HG03175 (cell line): Measurements from ENCODE around the gene BMPR1A.
A peak's percentile ranks its signal among the peaks of the same experiment; 100 is the strongest.

Experiments
- ATAC-seq: cut with Tn5 transposase; IDR thresholded peaks from one replicate; pipeline ENCODE4 v1.9.1; 2021; ENCODE audit warnings: mild to moderate bottlenecking, moderate library complexity; ENCODE audit not compliant: unreplicated experiment

Gene BMPR1A

DNA sequence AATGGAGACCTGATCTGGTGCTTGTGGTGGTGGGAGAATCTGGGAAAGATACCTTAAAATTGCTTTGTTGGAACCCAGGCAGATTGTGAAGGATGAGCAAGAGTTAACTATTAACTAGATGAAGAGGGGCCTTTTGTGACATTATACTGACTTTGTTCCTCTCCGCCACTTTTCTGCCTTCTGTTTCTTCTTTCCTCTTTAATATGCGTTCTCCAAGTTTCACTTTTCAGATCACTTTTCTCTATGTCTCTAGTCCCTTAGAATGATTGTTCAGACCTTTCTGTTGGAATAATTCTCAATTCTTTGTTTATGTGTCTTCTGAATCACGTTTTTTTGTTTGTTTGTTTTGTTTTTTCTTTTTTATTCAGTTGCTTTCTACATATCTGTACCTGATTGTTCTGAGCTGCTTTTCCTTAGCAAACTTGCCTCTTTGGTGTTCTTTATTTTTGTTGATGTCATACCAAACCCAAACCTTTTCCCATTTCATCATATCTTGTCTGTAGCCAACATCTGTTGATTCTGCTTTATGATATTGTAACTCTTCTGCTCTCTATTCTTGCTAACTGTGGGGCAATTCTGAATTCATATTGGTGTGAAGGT is 2.8 kb downstream of the BMPR1A start:
- ATAC-seq: no peak

DNA sequence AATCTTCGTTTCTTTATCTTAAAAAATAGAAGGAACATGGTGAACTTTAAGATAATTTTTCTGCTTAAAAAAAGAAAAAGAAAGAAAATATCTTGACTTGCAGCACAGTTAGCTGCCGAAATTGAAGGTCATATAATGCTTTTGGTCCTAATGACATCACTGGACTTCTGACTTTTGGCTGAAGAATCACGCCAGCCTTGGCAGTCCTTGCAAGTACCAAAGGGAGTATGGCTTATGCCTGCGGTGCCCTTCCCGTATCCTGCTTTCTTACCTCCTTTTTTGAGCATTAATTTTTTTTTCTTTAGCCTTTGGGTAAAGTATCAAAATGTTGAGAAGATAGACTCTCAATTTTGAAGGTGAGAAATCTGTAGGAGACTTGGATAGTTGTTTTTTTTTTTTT is 7.0 kb downstream of the BMPR1A start:
- no peak for ATAC-seq

GRCh38 chr10:86765548-86765947 is 9.1 kb downstream of the BMPR1A start:
- no peak for ATAC-seq

GRCh38 chr10:86768412-86769062 is 12.1 kb downstream of the BMPR1A start:
- no peak for ATAC-seq

DNA sequence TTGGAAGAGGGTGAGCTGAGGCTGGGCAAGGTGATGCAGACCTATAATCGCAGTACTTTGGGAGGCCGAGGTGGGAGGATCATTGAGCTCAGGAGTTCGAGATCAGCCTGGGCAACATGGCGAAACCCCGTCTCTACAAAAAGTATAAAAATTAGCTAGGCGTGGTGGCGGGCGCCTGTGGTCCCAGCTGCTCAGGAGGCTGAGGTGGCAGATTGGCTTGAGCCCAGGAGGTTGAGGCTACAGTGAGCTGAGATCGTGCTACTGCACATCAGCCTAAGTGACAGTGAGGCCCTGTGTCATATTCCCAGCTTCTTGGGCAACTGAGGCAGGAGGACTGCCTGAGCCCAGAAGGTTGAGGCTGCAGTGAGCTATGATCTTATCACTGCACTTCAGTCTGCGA is 13.6 kb downstream of the BMPR1A start:
- ATAC-seq: no peak

- ATAC-seq: no peak
These were observed 14.1 kb downstream of the BMPR1A start for GRCh38 chr10:86770412-86770960.

DNA sequence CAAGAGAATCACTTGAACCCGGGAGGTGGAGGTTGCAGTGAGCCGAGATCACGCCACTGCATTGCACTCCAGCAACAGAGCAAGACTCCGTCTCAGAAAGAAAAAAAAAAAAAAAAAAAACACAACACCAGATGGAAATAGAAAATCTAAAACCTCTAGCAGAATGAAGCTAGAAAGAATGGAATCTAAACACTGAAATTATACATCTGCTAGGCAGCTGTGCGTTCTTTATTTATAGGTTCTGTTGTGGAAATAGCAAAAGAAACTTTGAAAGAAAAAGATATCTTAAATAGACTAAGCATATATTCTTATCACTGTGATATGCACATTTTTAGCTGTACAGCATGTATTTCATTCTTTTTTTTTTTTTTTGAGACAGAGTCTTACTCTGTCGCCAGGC is 17.1 kb downstream of the BMPR1A start:
- ATAC-seq: no peak

- peak; percentile 78 for ATAC-seq
These were observed 18.8 kb downstream of the BMPR1A start for GRCh38 chr10:86775056-86775869.

GRCh38 chr10:86775870-86776180 is 19.4 kb downstream of the BMPR1A start:
- ATAC-seq: no peak

GRCh38 chr10:86779220-86780017 is 23.0 kb downstream of the BMPR1A start:
- ATAC-seq: no peak

- peak; percentile 86 for ATAC-seq
These were observed 26.4 kb downstream of the BMPR1A start for GRCh38 chr10:86782701-86783418.

- ATAC-seq: no peak
These were observed 28.6 kb downstream of the BMPR1A start for GRCh38 chr10:86785037-86785436.

GRCh38 chr10:86785968-86786367 is 29.5 kb downstream of the BMPR1A start:
- ATAC-seq: no peak

DNA sequence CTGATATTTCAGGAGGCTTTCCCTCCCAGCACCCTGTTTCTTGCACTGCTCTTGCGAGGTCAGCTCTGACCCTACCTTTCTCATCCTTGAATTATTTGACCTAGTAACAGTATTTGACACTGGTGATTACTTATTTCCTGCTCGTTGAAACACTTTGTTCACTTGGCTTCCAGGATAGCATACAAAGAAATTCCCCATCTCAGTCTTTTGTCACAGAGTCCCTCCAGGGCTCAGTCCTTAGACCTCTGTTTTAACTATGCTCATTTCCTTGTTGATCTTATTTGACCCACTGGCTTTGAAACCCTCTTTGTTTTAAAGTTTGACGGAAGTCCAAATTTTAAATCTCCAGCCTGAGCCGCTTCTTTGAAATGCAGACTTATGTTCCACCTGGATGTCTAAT is 29.9 kb downstream of the BMPR1A start:
- ATAC-seq: no peak

- ATAC-seq: no peak
These were observed 34.0 kb downstream of the BMPR1A start for GRCh38 chr10:86790394-86790793.

DNA sequence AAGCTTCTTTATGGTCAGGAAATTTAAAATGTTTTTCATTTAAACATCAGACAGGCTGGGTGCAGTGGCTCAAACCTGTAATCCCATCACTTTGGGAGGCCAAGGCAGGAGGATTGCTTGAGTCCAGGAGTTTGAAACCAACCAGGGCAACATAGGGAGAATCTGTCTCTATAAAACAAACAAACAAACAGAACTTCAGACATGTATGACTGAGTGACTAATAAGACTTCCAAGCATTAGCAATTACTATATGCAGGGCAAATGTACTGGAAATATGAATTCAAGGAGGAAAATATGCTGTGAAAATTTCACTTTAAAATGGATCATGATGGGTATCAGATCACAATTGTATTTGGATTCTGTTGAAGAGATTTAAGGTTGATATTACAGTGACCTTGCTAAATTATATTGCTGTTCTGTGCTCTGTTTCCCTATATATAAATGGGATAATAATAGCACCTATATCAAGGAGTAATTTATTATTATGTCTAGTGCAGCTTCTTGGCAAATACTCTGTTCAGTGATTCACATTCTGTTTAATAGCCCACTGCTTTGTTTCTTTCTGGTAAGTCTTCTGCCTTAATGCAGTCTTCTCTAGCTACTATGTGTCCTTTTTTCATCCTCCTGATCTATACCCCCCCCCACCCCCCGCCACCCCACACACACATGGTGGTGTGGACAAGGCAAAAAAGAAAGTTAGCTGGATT is 36.2 kb downstream of the BMPR1A start:
- ATAC-seq: no peak

DNA sequence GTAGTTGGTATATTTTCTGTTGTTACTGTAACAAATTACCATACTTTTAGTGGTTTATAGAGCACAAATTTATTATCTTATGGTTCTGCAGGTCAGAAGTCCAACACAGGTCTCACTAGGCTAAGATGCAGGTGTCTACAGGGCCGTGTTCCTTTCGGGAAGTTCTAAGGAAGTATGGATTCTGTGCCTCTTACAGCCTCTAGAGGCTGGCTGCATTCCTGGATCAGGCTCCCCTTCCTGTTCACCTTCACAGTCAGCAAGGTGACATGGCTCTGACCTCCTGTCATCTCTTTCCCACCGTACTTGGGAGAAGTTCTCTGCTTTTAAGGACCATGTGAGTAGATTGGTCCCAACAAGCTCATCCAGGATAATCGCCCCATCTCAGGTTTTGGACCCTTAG is 37.3 kb downstream of the BMPR1A start:
- ATAC-seq: no peak

DNA sequence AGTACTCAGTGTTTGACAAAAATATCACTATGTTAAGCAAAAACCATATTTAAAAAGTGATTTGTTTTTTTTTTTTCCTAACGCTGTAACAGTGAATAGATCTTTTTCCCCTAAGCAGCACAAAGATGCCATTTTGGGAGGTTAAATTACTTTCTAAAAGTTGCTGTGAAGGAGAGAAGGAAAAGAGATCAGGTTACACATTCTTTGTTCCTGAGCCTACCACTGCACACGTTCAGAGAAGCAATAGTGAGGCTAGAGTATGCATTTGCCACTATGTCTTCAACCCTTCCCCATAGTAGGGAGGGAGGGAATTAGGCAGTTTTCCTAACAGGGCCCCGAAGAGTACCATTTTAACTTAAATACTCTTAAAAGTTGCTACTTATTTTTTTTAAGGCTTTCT is 38.9 kb downstream of the BMPR1A start:
- no peak for ATAC-seq

GRCh38 chr10:86798025-86798424 is 41.6 kb downstream of the BMPR1A start:
- ATAC-seq: no peak

- ATAC-seq: peak; percentile 76
These were observed 42.2 kb downstream of the BMPR1A start for GRCh38 chr10:86798611-86799010.
